ENCODE measurements around the gene KLF13.

KLF13 gene

GRCh38 chr15:31333119-31333518 lies 6.5 kb downstream of the KLF13 start:
- no peak for DNase-seq

GRCh38 chr15:31333820-31334219 lies 7.2 kb downstream of the KLF13 start:
- DNase-seq: no peak

- no peak for DNase-seq
Observed at GRCh38 chr15:31335989-31336592, 9.5 kb downstream of the KLF13 start.

- DNase-seq: no peak
Observed at GRCh38 chr15:31336593-31337295, 10.1 kb downstream of the KLF13 start.

- DNase-seq: no peak
Observed at GRCh38 chr15:31337352-31338031, 10.9 kb downstream of the KLF13 start.

GRCh38 chr15:31338318-31338878 lies 11.8 kb downstream of the KLF13 start:
- DNase-seq: no peak

- DNase-seq: peak; percentile 96
Observed at GRCh38 chr15:31338879-31339557, 12.4 kb downstream of the KLF13 start.

GRCh38 chr15:31339558-31339895 lies 12.9 kb downstream of the KLF13 start:
- no peak for DNase-seq

GRCh38 chr15:31340047-31340446 lies 13.4 kb downstream of the KLF13 start:
- DNase-seq: no peak

- no peak for DNase-seq
Observed at GRCh38 chr15:31340592-31340991, 14.0 kb downstream of the KLF13 start.

- no peak for DNase-seq
Observed at GRCh38 chr15:31341071-31341470, 14.4 kb downstream of the KLF13 start.

- no peak for DNase-seq
Observed at GRCh38 chr15:31341496-31342195, 15.0 kb downstream of the KLF13 start.

- DNase-seq: no peak
Observed at GRCh38 chr15:31342381-31342780, 15.7 kb downstream of the KLF13 start.

GRCh38 chr15:31342781-31343626 lies 16.4 kb downstream of the KLF13 start:
- DNase-seq: no peak

GRCh38 chr15:31343831-31344230 lies 17.2 kb downstream of the KLF13 start:
- DNase-seq: no peak

- DNase-seq: no peak
Observed at GRCh38 chr15:31344266-31344665, 17.6 kb downstream of the KLF13 start.

GRCh38 chr15:31344823-31345605 lies 18.4 kb downstream of the KLF13 start:
- DNase-seq: no peak

GRCh38 chr15:31345606-31346366 lies 19.2 kb downstream of the KLF13 start:
- no peak for DNase-seq

- DNase-seq: no peak
Observed at GRCh38 chr15:31346367-31347066, 19.9 kb downstream of the KLF13 start.
